ENCODE data around the gene DUSP3. TPM values are rescaled to one million over a fixed set of nuclear protein-coding genes. Genes with fewer than 3 reads are reported as not detected.

The DUSP3 gene
- total RNA-seq, 1 donor from 2014 or later: 36.4 TPM

DNA sequence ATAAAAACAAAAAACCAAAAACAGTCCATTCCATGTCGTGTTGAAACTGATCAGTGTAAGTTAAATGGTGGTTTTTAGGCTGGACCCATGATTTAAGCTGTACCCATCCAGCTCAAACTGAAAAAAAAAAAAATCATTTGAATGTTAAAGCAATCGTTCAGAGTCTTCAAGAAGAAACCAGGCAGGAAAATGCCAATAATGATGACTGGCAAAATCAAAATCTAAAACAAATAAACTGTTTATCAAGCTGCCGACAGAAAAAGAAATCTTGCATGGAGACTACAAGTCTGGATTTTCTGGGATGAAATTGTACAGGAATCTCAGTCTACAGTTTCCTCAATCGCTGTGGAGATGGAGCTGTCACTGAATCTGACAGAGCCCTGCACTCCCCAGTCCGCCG lies 60.9 kb downstream of the DUSP3 start:
- H3K36me3 Mint-ChIP-seq (ENCODE audit: unreplicated experiment): no peaks in the 10 kb centered on the region
- H3K27me3 Mint-ChIP-seq (ENCODE audit: unreplicated experiment): peaks cover 4% of the 10 kb centered on the region
- peaks cover 37% of the 10 kb centered on the region for H3K4me1 Mint-ChIP-seq (ENCODE audit: unreplicated experiment)
- no peaks in the 10 kb centered on the region for H3K9me3 Mint-ChIP-seq (ENCODE audit: unreplicated experiment)
- H3K4me3 Mint-ChIP-seq (ENCODE audit: unreplicated experiment): no peak overlapping the region
- no peak overlapping the region for H3K27ac Mint-ChIP-seq (ENCODE audit: unreplicated experiment)
- DNase-seq (ENCODE audit: extremely low spot score, unreplicated experiment): no peak
- TF ChIP-seq, protein P1, sequence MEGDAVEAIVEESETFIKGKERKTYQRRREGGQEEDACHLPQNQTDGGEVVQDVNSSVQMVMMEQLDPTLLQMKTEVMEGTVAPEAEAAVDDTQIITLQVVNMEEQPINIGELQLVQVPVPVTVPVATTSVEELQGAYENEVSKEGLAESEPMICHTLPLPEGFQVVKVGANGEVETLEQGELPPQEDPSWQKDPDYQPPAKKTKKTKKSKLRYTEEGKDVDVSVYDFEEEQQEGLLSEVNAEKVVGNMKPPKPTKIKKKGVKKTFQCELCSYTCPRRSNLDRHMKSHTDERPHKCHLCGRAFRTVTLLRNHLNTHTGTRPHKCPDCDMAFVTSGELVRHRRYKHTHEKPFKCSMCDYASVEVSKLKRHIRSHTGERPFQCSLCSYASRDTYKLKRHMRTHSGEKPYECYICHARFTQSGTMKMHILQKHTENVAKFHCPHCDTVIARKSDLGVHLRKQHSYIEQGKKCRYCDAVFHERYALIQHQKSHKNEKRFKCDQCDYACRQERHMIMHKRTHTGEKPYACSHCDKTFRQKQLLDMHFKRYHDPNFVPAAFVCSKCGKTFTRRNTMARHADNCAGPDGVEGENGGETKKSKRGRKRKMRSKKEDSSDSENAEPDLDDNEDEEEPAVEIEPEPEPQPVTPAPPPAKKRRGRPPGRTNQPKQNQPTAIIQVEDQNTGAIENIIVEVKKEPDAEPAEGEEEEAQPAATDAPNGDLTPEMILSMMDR (IDR thresholded peaks at IDR 0.05): no peak

Other genes starting within 250 kb of the DUSP3 start
- gene ETV4, start 232.6 kb downstream of the DUSP3 start, total RNA-seq: 5.9 and 6.5 TPM in 2 replicates
- not detected in 2 replicates for gene MEOX1, start 117.1 kb downstream of the DUSP3 start, total RNA-seq
- gene SOST, start 20.2 kb downstream of the DUSP3 start, total RNA-seq: not detected in 2 replicates
- gene CFAP97D1, start 1.5 kb upstream of the DUSP3 start, total RNA-seq: not detected in 2 replicates
- gene MPP3, start 54.2 kb upstream of the DUSP3 start, total RNA-seq: 5.9 and 6.1 TPM in 2 replicates
- not detected in 2 replicates for gene CD300LG, start 68.2 kb upstream of the DUSP3 start, total RNA-seq
- 3.5 and 4.4 TPM in 2 replicates for gene MPP2, start 128.6 kb upstream of the DUSP3 start, total RNA-seq
- gene PPY, start 163.5 kb upstream of the DUSP3 start, total RNA-seq: not detected in 2 replicates
- gene PYY, start 175.0 kb upstream of the DUSP3 start, total RNA-seq: not detected in 2 replicates
- 0.29 and 0.78 TPM in 2 replicates for gene NAGS, start 225.6 kb upstream of the DUSP3 start, total RNA-seq
- 21.7 and 23.6 TPM in 2 replicates for gene TMEM101, start 236.0 kb upstream of the DUSP3 start, total RNA-seq